HG02870 (cell line): ENCODE results near the gene KRT6A.

Experiments used
- ATAC-seq: cut with Tn5 transposase; IDR thresholded peaks from one replicate; pipeline ENCODE4 v1.9.1; 2021; ENCODE audit warnings: mild to moderate bottlenecking, moderate library complexity; ENCODE audit not compliant: unreplicated experiment

The KRT6A gene

GRCh38 chr12:52438305-52439301 lies 54.5 kb downstream of the KRT6A start:
- ATAC-seq: no peak

- ATAC-seq: no peak
Measured at GRCh38 chr12:52437508-52437907, 55.5 kb downstream of the KRT6A start.
